Activated naive CD4-positive, alpha-beta T cell treated with anti-CD3 and anti-CD28 coated beads, Interleukin-2, amount 50 U/mL, for 24 hours (primary cell): Measurements from ENCODE around the gene TYRO3.
A peak's percentile ranks its signal among the peaks of the same experiment; 100 is the strongest.

Source experiments
- H3K27ac Mint-ChIP-seq: one replicate; pipeline ENCODE4 v1.8.0; 2021; ENCODE audit warnings: mild to moderate bottlenecking, mixed read lengths
- H3K27me3 Mint-ChIP-seq: one replicate; pipeline ENCODE4 v1.8.0; 2021; ENCODE audit warnings: mixed read lengths
- H3K36me3 Mint-ChIP-seq: one replicate; pipeline ENCODE4 v1.8.0; 2021; ENCODE audit warnings: mixed read lengths
- H3K4me1 Mint-ChIP-seq: one replicate; pipeline ENCODE4 v1.8.0; 2021; ENCODE audit warnings: mixed read lengths
- H3K4me3 Mint-ChIP-seq: one replicate; pipeline ENCODE4 v1.8.0; 2021; ENCODE audit warnings: mild to moderate bottlenecking, mixed read lengths
- H3K9me3 Mint-ChIP-seq: one replicate; pipeline ENCODE4 v1.8.0; 2021; ENCODE audit warnings: mixed read lengths

TYRO3 gene

DNA sequence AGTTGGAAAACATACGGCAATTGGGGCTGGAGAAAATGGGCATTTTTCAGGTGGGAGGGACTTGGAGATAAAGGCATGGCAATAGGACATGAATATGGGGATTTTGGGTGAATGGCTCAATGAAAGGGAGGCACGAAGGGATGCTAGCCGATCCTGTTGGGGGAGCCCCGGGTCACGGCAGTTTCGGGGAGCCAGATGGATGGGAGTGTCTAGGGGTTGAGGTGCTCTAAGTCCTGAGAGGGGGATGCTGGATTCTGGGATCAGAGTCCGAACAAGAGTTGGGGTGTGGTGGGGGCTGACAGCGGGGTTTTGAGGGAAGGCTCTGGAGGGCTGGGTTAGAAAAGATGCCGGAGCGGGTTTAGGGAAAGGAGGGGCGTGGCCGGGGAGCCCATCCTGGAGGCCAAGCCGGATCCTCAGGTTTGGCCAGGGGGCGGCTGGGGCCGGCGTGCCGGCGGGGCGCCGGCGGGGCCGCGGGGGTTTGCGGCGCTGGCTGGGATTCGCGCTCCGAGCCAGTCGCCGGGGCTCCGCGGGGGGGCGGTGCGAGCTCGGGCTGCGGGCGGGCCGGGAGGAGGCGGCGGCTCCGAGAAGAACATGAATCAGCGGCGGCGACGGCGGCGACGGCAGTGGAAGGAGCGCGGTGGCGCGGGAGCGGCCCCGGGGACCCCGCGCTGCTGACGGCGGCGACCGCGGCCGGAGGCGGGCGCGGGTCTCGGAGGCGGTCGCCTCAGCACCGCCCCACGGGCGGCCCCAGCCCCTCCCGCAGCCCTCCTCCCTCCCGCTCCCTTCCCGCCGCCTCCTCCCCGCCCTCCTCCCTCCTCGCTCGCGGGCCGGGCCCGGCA is at the start of gene TYRO3:
Gene TYRO3 (plus strand): TSS at position 813 of the 839 bp plus-strand sequence. CDS start 46 bp downstream, outside the sequence.
- peaks cover 5% of the 10 kb centered on the region for H3K27me3 Mint-ChIP-seq
- peaks cover 21% of the 10 kb centered on the region for H3K4me1 Mint-ChIP-seq
- no peaks in the 10 kb centered on the region for H3K36me3 Mint-ChIP-seq

DNA sequence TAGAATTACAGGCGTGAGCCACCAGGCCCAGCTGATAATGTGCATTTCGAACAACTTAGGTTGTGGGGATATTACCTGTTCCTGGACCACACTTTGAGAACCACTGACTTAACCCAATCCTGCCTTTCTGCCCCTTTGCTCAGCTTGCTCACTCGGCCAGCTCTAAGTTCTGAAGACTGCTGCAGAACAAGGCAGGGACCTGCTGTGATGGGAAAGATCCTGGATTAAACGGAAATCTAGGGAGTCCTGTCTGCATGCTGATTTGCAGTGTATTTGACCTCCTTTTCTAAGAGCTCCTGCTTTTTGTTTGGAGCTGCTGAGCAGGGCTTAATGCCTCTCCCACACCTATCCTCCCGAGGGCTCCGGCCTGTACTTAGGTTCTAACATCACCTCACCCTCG is 48.3 kb upstream of the TYRO3 start:
- Mint-ChIP-seq H3K9me3 (no peaks in the 10 kb centered on the region), H3K27me3 (peaks cover 6% of the 10 kb centered on the region)

More for the DNA sequence above, at the start of gene TYRO3:
- Mint-ChIP-seq H3K27ac (peak within 1 kb of the TSS; percentile 88), H3K9me3 (no peaks in the 10 kb centered on the region), H3K4me3 (peak within 1 kb of the TSS; percentile 88)

DNA sequence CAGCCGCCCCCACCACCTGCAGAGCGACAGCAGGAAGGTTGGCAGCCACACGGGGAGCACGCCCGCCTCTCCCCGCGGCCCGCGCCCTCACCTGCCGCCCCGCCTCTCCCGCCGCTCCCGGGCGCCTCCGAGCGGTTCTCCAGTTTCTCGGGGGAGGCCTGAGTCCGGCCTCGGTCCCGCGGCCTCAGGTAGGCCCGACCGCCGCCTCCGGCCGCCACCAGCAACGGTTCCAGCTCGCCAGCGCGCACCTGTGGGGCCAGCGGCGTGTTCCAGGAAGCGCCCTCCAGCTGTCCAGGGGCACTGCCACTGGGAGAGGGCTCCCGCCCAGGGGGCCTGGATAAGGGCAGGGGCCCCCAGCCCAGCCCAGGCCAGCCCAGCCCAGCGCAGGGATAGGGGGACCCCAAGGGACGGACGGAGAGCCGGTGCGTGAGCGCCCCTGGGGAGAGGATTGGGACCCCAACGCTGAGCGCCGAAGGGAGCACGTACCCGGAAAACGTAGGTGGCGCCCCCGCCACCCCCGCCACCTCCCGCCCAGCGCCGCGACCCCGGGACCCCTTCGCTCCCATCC is 47.6 kb upstream of the TYRO3 start:
- Mint-ChIP-seq H3K27ac (no peak overlapping the region), H3K27me3 (peaks cover 6% of the 10 kb centered on the region), H3K4me3 (no peak overlapping the region), H3K9me3 (no peaks in the 10 kb centered on the region), H3K4me1 (peaks cover 23% of the 10 kb centered on the region), H3K36me3 (no peaks in the 10 kb centered on the region)

More for the DNA sequence above, 48.3 kb upstream of the TYRO3 start:
- H3K36me3 Mint-ChIP-seq: no peaks in the 10 kb centered on the region
- peaks cover 23% of the 10 kb centered on the region for H3K4me1 Mint-ChIP-seq
- no peak overlapping the region for H3K27ac Mint-ChIP-seq
- H3K4me3 Mint-ChIP-seq: no peak overlapping the region

DNA sequence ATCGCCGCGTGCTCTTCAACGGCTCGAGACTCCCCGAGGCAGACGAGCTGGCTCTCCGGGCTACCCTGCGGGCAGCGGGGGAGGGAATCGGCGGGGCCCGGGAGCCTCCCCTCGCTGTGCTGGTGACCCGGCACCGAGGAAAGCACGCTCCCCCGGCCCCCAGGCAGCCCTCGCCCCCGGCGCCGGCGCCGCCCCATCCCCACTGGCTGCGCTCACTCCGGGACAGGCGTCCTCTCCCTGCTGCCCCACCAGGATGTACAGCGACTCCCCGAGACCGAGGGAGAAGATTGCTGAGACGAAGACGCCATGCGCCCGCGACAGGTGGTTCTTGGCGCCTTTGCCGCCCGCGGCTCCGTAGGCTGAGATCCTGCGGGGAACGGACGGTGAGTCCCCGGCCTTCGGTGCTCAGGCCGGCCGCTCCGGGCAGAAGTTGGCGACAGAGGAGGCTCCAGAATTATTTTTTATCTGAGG is 47.1 kb upstream of the TYRO3 start:
- H3K27ac Mint-ChIP-seq: no peak overlapping the region
- peaks cover 6% of the 10 kb centered on the region for H3K27me3 Mint-ChIP-seq
- peaks cover 1% of the 10 kb centered on the region for H3K36me3 Mint-ChIP-seq
- H3K4me1 Mint-ChIP-seq: peaks cover 23% of the 10 kb centered on the region
- H3K9me3 Mint-ChIP-seq: no peaks in the 10 kb centered on the region
- H3K4me3 Mint-ChIP-seq: peak overlapping the region; percentile 81

DNA sequence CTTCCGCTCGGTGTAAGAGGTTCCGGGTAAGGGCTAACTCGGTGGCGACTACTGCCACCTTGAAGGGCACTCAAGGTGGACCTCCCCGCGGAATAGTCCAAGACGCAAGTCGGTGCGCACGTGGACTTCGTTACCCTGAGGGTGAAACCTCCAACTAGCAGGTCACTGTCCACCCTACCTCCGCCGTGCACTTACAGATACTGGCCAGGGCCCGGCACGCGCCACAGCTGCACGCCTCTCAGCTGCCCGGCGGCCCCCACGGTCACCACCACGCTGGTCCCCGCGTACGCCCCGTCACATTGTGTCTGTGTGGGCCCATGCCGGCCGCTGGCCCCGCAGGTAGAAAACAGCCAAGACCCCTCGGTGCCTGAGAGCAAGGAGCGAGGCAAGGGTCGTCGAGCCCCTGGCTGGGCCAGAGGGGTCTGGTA is 46.5 kb upstream of the TYRO3 start:
- Mint-ChIP-seq H3K27ac (no peak overlapping the region), H3K4me3 (peak overlapping the region; percentile 81), H3K9me3 (no peaks in the 10 kb centered on the region), H3K4me1 (peaks cover 23% of the 10 kb centered on the region), H3K36me3 (peaks cover 2% of the 10 kb centered on the region), H3K27me3 (peaks cover 6% of the 10 kb centered on the region)

DNA sequence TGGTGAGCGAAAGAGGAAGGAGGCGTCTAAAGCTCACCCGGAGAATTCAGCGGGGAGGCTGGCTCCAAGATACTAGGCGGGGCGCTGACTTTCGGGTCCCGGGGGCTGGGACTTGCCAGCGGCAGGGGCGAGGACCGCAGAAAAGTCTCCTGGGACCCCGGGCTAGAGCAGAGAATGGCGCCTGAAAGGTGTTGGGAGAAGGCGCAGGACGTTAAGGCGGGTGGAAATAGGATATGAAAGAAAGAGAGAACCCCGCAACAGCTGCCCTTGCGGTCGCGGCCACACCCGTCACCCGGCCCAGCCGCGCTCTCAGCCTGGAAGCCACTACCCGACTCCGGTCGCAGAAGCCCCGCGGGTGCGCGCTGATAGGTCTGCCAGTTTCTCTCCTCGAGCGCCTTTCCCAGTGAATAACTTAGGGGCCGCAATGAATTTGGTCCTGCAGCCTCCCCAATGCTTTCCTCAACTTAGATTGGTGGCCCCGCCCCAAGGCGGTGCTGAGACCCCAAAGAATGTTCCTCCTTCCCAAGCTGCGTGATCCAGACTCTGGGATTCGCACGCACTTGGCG is 46.0 kb upstream of the TYRO3 start:
- Mint-ChIP-seq H3K27ac (no peak overlapping the region), H3K4me3 (peak overlapping the region; percentile 81), H3K27me3 (peaks cover 6% of the 10 kb centered on the region), H3K9me3 (no peaks in the 10 kb centered on the region), H3K36me3 (peaks cover 2% of the 10 kb centered on the region), H3K4me1 (peaks cover 23% of the 10 kb centered on the region)

DNA sequence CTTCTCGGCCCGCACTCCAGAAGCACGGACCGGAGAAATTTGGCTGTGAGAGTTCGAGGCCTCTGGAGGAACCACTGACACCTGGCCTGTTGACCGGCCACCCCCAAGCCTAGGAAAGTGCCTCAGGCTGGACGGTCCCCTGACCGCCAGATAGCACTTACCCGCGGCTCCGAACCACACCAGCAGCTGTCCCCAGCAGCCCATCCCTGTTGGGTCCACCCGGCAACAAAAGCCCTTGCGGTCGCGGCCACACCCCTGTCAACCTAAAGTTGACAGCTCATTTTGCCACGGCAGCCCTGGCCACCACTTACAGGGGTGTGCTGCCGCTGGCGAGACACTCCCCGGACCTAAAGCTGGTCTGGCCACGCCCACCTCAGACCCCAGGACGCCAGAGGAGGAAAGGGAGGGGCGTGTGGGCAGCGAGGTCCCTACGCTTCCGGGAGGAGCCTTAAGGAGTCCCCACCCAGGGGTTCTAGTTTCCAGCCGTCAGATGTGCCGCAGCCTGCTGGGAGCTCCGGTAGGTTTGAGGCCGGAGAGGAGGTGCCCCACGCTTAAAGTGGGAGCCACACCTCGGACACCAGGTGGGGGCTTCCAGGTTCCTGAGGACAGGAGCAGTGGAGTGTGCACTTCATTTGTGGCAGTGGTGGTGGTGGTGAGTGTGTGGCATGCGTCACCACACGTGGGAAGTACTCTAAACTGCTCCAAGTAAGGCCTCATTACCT is 45.3 kb upstream of the TYRO3 start, which contains the start of gene LTK:
Gene LTK (minus strand): TSS at position 322 of the 722 bp plus-strand sequence. CDS start 118 bp downstream, at position 204.
- Mint-ChIP-seq H3K27ac (no peak within 1 kb of the TSS), H3K36me3 (peaks cover 2% of the 10 kb centered on the region), H3K4me1 (peaks cover 23% of the 10 kb centered on the region), H3K9me3 (no peaks in the 10 kb centered on the region), H3K27me3 (peaks cover 6% of the 10 kb centered on the region), H3K4me3 (peak within 1 kb of the TSS; percentile 81)

DNA sequence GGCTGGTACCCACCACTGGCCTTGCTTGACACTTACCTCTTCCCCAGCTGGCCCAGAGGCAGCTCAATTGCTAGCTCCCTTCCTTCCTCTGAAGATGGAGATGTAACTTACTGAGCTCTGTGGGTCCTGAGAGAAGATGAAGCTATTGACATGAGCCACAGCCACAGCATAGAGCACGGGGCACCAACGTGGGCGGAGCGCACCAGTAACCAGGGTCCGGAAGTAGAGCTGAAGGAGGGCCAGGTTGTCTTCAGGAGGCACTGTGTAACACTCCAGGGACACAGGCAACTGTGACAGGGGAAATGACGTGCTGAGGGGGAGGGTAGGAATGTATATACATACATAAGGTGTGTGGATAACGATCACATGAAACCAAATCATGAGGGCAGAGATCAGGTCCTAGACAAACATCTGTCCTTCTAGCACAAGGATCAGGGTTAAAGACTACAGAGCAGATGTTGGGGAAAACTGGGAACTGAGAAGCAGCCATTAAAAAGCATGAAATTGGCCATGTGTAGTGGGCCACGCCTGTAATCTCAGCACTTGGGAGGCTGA is 41.0 kb upstream of the TYRO3 start:
- Mint-ChIP-seq H3K27ac (no peak overlapping the region), H3K4me3 (no peak overlapping the region)

DNA sequence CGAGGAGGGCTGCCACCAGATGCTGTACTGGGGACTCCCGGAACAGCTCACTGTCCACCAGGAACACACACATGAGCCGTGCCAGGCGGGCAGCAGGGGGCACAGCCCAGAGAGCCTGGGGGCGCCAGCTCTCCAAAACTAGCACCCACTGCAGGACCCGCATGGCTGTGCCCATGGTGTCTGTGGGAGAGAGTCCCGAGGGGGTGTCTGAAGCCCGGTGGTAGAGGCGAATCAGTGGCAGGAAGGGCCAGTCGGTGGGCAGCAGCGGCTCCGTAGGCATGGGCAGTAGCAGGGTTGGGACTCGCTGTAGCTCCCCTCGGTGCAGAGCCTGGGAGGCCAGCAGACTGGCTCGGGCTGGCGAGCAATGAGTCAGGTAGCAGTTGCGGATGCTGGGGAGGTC is 38.4 kb upstream of the TYRO3 start:
- no peaks in the 10 kb centered on the region for H3K9me3 Mint-ChIP-seq
- H3K27ac Mint-ChIP-seq: no peak overlapping the region
- H3K27me3 Mint-ChIP-seq: no peaks in the 10 kb centered on the region
- peaks cover 4% of the 10 kb centered on the region for H3K36me3 Mint-ChIP-seq
- no peaks in the 10 kb centered on the region for H3K4me1 Mint-ChIP-seq
- no peak overlapping the region for H3K4me3 Mint-ChIP-seq

More for the DNA sequence above, 41.0 kb upstream of the TYRO3 start:
- H3K4me1 Mint-ChIP-seq: peaks cover 14% of the 10 kb centered on the region
- peaks cover 1% of the 10 kb centered on the region for H3K27me3 Mint-ChIP-seq
- peaks cover 4% of the 10 kb centered on the region for H3K36me3 Mint-ChIP-seq
- no peaks in the 10 kb centered on the region for H3K9me3 Mint-ChIP-seq

DNA sequence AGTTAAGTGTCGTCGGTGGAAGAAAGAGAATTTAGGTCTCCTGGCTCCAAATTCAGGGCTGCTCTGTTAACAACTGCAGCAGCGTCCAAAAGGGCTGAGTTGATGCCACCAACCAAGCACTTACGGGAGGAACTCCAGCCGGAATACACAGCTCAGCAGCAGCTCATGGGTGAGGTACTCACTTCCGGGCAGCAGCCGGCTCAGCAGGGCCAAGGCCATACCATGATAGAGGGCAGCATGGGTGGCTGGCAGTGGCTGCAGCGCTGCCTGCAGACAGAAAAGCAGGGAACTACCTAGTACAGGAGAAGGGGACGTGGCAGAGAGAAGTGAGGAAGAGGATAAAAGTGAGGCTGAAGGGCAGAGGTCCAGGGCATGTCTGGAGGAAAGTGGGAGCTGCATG is 37.4 kb upstream of the TYRO3 start:
- H3K27ac Mint-ChIP-seq: no peak overlapping the region
- peaks cover 5% of the 10 kb centered on the region for H3K36me3 Mint-ChIP-seq
- no peak overlapping the region for H3K4me3 Mint-ChIP-seq
- H3K4me1 Mint-ChIP-seq: no peaks in the 10 kb centered on the region
- H3K9me3 Mint-ChIP-seq: no peaks in the 10 kb centered on the region
- H3K27me3 Mint-ChIP-seq: no peaks in the 10 kb centered on the region

DNA sequence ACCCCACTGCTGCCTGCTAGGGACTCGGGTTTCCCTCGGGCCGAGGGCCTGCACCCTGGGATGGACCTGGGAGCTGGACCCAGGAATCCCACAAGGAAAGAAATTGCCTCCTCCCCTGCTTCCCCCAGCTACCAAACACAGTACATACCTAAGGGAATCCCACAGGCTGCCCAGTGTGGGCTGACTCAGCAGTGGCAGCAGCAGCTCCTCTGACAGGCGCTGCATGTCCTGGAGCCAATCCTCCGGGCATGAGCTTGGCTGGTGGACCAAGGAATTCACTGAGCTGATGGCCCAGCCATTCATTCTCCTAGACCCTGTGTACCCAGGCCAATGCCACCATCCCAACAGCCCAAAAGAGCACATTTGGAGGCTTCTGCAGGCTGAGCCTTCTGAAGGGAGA is 35.9 kb upstream of the TYRO3 start:
- H3K4me1 Mint-ChIP-seq: no peaks in the 10 kb centered on the region
- H3K4me3 Mint-ChIP-seq: no peak overlapping the region
- H3K27ac Mint-ChIP-seq: no peak overlapping the region
- peaks cover 3% of the 10 kb centered on the region for H3K36me3 Mint-ChIP-seq
- H3K9me3 Mint-ChIP-seq: no peaks in the 10 kb centered on the region
- H3K27me3 Mint-ChIP-seq: no peaks in the 10 kb centered on the region

DNA sequence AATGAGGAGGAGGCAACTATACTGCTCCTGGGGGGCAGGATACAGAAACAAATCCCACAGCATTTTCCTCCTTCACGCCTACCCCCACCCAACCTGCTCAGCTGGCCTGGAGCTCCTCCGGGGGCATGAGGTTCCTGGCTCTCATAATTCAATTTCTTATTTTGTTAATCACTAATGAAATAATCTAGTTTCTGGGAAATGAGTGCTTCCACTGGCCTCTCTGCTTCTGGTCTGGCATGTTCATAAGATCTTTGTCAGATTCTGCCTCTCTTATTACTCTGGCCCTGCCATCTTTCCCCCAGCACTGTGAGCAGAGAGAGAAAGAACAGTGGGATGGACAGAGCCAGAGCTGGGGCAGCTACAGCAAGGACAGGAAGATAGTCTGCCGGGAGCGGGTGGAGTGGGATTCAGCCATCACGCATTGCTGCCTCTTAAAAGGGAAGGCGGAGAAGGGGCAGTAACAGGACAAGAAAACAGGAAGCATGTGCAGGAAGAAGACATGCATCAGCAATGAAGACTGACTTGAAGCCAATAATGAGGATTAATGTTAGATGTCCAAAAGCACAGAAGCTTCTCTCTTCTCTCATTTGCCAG is 28.6 kb upstream of the TYRO3 start:
- no peak overlapping the region for H3K4me3 Mint-ChIP-seq
- no peaks in the 10 kb centered on the region for H3K9me3 Mint-ChIP-seq
- no peaks in the 10 kb centered on the region for H3K4me1 Mint-ChIP-seq
- H3K27me3 Mint-ChIP-seq: no peaks in the 10 kb centered on the region
- no peak overlapping the region for H3K27ac Mint-ChIP-seq
- H3K36me3 Mint-ChIP-seq: peaks cover 13% of the 10 kb centered on the region

DNA sequence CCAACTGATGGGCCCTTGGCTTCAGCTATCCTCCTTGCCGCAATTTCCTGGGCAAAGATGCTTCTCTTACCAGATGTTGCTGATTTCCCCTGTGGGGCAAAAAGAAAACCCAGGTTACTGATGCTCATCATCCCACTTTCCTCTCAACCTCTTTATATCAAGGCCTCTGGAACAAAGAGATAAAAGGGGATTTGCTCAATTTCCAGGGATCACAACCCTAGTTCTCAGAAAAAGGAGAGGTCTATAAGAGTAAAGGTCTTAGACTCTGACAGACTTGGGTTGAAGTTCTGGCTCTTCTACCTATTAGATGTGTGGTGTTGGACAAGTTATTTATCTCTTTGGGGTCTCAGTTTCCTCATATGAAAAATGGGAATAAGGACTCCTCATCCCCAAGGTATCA is 23.5 kb upstream of the TYRO3 start:
- Mint-ChIP-seq H3K4me3 (no peak overlapping the region), H3K27ac (no peak overlapping the region), H3K9me3 (no peaks in the 10 kb centered on the region), H3K4me1 (peaks cover 10% of the 10 kb centered on the region), H3K36me3 (peaks cover 6% of the 10 kb centered on the region), H3K27me3 (no peaks in the 10 kb centered on the region)

DNA sequence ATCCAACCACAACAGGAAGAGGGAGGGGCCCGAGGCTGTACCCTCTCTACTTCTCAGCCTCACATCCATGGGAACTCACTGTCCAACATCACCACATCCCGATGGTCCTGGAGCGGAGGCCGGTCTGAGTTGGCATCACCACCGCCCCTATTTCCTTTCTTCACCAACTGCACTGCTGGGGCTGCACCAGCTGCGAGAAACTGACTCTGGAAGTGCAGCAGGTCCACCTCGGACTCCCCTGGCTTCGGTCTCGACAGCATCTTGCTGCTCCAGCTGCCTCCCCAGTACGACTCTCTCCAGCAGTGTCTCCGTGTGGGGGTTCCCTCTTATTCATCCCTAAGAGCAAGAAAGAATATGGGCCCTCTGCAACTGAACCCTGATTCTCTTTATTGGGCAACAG is 22.1 kb upstream of the TYRO3 start:
- no peak overlapping the region for H3K27ac Mint-ChIP-seq
- peaks cover 10% of the 10 kb centered on the region for H3K4me1 Mint-ChIP-seq
- H3K36me3 Mint-ChIP-seq: peaks cover 6% of the 10 kb centered on the region
- no peak overlapping the region for H3K4me3 Mint-ChIP-seq
- H3K9me3 Mint-ChIP-seq: no peaks in the 10 kb centered on the region
- no peaks in the 10 kb centered on the region for H3K27me3 Mint-ChIP-seq

DNA sequence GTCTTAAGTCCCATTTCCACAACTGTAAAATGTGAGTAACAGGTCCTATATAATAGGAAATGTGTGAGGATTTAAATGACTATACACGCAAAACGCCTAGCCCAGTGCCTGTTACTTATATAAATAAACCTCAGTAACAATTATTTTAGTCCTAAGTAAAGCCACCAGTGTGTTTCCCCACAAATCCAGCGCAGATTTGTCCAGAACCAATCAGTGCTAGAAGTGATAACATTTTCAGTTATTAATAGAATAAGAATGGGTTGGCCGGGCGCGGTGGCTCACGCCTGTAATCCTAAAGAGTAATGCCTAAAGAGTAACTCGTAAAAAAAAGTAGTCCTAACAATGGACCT is 15.5 kb upstream of the TYRO3 start:
- Mint-ChIP-seq H3K9me3 (no peaks in the 10 kb centered on the region), H3K4me1 (peaks cover 19% of the 10 kb centered on the region), H3K36me3 (no peaks in the 10 kb centered on the region), H3K4me3 (peak overlapping the region; percentile 90), H3K27me3 (no peaks in the 10 kb centered on the region), H3K27ac (peak overlapping the region; percentile 71)
